DMS153 treated with DMSO at 0.1 percent for 48 hours (cell line): Measurements from ENCODE around the gene ZNF418.
"Not testable (repeated sequence)": the region's sequence is repeated elsewhere in the genome, so short reads cannot be mapped to it uniquely, and the experiment has no call there.

ENCODE experiments used
- DNase-seq: peaks from one replicate; lab custom pipeline; 2025; ENCODE audit not compliant: unreplicated experiment; lab: John Stamatoyannopoulos, UW

Gene ZNF418

DNA sequence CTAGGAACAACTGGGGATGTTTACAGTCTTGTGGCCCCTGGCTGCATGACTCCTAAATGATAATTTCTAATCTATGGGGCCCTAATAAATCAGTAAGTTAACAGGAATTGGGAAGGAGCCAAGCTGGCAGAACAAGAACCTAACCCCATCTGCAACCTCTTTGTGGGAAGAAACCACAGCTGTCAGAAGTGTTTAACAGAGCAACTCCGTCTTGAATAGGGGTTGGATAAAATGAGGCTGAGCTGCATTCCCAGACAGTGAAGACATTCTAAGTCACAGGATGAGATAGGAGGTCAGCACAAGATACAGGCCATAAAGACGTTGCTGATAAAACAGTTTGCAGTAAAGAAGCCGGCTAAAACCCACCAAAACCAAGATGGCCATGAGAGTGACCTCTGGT, 44.5 kb downstream of the ZNF418 start:
- DNase-seq, result not testable (repeated sequence)

GRCh38 chr19:57888560-57889231, 46.5 kb downstream of the ZNF418 start, which contains the start of gene ZNF814:
ZNF814 (minus strand) TSS chr19:57889037; CDS start chr19:57888802, 235 bp downstream.
- no peak for DNase-seq

DNA sequence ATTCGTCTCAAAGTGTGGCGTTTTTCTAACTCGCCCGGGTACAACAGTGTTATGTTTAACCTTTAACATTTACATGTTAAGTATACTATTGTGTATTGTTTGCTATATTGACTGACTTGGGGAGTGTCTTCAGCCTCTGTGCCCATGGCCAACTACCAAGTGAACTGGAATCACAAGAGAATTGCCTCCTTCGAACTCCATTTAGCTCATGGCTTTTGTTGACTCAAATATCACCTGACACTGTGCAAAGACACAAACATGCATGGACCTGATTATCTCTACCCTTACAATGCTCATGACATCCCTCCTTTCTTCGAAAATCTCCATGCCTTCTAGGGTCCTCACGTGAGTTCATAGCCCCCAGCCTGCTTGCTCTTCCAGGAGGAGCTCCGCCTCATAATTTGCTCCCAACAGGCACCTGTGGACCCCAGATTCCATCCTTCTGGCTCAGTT, 47.1 kb downstream of the ZNF418 start:
- DNase-seq, result no peak

- DNase-seq, result no peak
Measured at GRCh38 chr19:57887195-57887941, 47.8 kb downstream of the ZNF418 start.

- DNase-seq, result no peak
Measured at GRCh38 chr19:57886046-57886445, 49.2 kb downstream of the ZNF418 start.

- DNase-seq, result not testable (repeated sequence)
Measured at GRCh38 chr19:57873883-57874799, 61.1 kb downstream of the ZNF418 start.

DNA sequence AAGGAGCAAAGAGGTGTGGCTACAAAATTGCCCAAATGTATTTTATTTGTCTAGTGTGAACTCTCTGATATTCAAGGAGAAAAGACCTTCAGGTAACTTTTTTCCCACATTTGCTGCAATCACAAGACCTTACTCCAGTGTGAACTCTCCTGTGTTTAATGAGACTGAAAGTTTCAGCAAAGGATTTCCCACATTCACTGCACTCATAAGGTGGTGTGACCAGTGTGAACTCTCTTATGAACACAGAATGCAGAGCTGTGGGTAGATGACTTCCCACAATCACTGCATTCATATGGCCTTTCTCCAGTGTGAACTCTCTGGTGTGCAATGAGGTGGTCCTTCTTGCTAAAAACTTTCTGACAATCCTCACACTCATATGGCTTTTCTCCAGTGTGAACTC, 62.8 kb downstream of the ZNF418 start:
- no peak for DNase-seq
